Mucosa of rectum (tissue), 2 donors: Measurements from ENCODE around the gene CCL25.

Source experiments
- H3K27ac ChIP-seq, 2 donors: one replicate each; pipeline ENCODE4 v1.7.0; 2013; ENCODE audit warnings: inconsistent platforms in 2 of 2, low read depth in 2 of 2, low read length in 2 of 2
- H3K27me3 ChIP-seq, 2 donors: one replicate each; pipeline ENCODE4 v1.7.0; 2013; ENCODE audit warnings: low read length in 2 of 2; ENCODE audit not compliant: control insufficient read depth in 2 of 2, insufficient read depth in 2 of 2
- H3K36me3 ChIP-seq, 2 donors: one replicate each; pipeline ENCODE4 v1.7.0; 2013; ENCODE audit warnings: low read length in 2 of 2; ENCODE audit not compliant: control insufficient read depth in 2 of 2, insufficient read depth in 2 of 2
- H3K4me1 ChIP-seq, 2 donors: one replicate each; pipeline ENCODE4 v1.7.0; 2013; ENCODE audit warnings: low read length in 2 of 2, mild to moderate bottlenecking in 1 of 2; ENCODE audit not compliant: control insufficient read depth in 2 of 2, insufficient read depth in 2 of 2
- H3K4me3 ChIP-seq, 2 donors: one replicate each; pipeline ENCODE4 v1.7.0; 2013; ENCODE audit warnings: low read length in 2 of 2
- H3K9ac ChIP-seq, 2 donors: one replicate each; pipeline ENCODE4 v1.7.0; 2013; ENCODE audit warnings: low read length in 2 of 2, low read depth in 1 of 2, mild to moderate bottlenecking in 1 of 2
- H3K9me3 ChIP-seq, 2 donors: one replicate each; pipeline ENCODE4 v1.7.0; 2013; ENCODE audit warnings: low read length in 2 of 2; ENCODE audit not compliant: control insufficient read depth in 2 of 2
- donor health status: healthy.
- donor health status: Normal muscosa, but diverticular disease.

Gene CCL25

DNA sequence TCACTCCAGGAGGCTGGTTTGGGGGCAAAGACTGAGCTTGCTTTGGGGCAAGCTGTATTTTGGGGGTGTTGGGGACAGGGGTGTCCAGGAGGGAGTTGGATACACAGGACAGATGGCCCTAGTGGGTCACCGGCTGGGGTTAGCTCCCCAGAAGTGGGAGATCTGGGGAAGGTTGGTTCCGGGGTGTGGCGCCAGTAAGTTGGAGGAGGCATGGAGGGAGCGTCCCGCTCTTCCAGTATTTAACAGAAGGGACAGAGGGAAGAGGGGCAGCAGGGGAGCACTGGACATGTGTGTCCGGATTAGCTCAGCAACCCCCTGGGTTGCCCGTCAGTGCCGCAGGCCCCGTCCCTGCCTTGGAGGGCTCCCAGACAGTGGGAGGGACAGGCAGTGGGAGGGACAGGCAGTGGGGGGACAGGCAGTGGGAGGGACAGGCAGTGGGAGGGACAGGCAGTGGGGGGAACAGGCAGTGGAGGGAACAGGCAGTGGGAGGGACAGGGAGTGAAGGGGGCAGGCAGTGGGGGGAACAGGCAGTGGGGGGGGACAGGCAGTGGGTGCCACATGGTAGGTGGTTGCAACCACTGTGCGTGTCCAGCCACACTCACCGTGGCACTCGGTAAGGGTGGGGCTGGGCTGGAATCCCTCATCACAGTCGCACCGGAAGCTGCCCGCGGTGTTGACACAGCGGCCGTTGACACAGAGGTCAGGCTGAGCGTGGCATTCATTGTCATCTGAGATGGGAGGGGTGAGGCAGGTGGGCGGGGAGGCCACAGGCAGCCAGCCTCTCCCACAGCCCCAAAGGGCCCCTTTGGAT, 33.2 kb downstream of the CCL25 start:
- H3K9ac ChIP-seq = no peak overlapping the region
- no peaks in the 10 kb centered on the region for H3K9me3 ChIP-seq
- H3K4me1 ChIP-seq = no peaks in the 10 kb centered on the region
- no peak overlapping the region for H3K27ac ChIP-seq
- no peaks in the 10 kb centered on the region for H3K36me3 ChIP-seq
- peaks cover 0 to 4% of the 10 kb centered on the region in 2 donors for H3K27me3 ChIP-seq
- no peak overlapping the region for H3K4me3 ChIP-seq

DNA sequence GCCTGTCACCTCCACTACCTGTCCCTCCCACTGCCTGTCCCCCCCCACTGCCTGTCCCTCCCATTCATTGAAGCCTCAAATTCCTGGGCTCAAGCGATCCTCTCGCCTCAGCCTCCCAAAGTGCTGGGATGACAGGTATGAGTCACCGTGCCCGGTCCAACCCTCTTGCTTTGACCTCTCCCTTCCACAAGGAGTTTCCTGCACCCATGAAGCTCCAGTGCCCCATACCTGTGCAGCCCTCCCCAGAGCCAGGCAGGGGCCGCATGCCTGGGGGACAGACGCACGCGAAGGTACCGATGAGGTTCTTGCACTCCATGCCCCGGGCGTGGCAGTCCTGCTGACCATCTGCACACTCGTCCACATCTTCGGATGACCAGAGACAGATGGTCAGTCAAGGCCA, 34.3 kb downstream of the CCL25 start:
- H3K4me1 ChIP-seq = no peaks in the 10 kb centered on the region

DNA sequence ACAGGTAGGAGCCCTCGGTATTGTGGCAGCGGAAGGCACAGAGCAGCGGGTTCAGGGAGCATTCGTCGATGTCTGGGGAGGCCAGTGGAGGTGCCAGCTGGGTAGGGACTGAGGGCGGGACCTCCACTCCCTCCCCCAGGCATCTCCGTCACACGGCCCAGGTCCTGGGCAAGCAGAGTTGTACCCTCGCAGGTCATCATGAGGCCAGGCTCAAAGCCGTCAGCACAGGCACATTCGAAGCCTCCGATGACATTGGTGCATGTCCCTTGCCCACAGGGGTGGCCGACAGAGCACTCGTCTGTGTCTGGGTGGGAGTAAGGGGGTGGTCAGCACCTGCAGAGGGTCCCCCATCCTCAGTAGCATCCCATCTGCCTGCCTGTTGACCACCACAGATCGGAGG, 35.3 kb downstream of the CCL25 start:
- H3K4me3 ChIP-seq = no peak overlapping the region
- H3K36me3 ChIP-seq = no peaks in the 10 kb centered on the region
- H3K9me3 ChIP-seq = no peaks in the 10 kb centered on the region
- H3K9ac ChIP-seq = no peak overlapping the region
- no peaks in the 10 kb centered on the region for H3K4me1 ChIP-seq
- H3K27me3 ChIP-seq = peaks cover 0 to 4% of the 10 kb centered on the region in 2 donors
- H3K27ac ChIP-seq = no peak overlapping the region

More for the DNA sequence above, 34.3 kb downstream of the CCL25 start:
- Histone ChIP-seq H3K4me3 (no peak overlapping the region), H3K9me3 (no peaks in the 10 kb centered on the region), H3K36me3 (no peaks in the 10 kb centered on the region), H3K27me3 (peaks cover 0 to 4% of the 10 kb centered on the region in 2 donors), H3K27ac (no peak overlapping the region), H3K9ac (no peak overlapping the region)

DNA sequence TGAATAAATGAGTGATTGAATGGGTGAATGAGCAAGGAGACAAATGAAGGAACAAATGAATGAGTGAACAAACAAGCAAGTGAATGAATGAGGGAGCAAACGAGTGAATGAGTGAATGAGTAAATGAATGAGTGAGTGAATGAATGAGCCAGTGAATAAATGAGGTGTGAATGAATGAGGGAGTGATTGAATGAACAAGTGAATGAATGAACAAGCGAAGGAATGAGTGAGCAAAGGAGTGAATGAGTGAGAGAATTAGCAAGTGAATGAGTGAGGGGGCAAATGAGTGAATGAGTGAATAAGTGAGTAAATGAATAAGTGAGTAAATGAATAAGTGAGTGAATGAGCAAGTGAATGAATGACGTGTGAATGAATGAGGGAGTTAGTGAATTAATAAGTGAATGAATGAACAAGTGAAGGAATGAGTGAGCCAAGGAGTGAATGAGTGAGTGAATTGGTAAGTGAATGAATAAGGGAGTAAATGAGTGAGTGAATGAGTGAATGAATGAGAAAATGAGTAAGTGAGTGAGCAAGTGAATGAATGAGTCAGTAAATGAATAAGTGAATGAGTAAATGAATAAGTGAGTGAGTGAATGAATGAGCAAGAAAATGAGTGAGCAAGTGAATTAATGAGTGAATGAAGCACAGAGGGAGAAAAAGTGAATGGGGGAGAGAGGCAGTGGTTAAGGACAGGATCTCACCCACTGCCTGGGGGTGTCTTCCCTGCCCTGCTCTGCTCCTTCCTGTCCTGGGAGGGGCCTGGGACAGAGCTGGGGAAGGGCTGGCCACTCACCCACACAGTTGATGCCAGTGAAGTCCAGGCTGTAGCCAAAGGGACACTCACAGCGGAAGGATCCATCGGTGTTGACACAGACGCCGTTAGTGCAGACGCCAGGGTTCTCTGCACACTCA, 36.4 kb downstream of the CCL25 start:
- H3K4me1 ChIP-seq = no peaks in the 10 kb centered on the region
- peaks cover 0 to 3% of the 10 kb centered on the region in 2 donors for H3K27me3 ChIP-seq
- no peaks in the 10 kb centered on the region for H3K9me3 ChIP-seq

DNA sequence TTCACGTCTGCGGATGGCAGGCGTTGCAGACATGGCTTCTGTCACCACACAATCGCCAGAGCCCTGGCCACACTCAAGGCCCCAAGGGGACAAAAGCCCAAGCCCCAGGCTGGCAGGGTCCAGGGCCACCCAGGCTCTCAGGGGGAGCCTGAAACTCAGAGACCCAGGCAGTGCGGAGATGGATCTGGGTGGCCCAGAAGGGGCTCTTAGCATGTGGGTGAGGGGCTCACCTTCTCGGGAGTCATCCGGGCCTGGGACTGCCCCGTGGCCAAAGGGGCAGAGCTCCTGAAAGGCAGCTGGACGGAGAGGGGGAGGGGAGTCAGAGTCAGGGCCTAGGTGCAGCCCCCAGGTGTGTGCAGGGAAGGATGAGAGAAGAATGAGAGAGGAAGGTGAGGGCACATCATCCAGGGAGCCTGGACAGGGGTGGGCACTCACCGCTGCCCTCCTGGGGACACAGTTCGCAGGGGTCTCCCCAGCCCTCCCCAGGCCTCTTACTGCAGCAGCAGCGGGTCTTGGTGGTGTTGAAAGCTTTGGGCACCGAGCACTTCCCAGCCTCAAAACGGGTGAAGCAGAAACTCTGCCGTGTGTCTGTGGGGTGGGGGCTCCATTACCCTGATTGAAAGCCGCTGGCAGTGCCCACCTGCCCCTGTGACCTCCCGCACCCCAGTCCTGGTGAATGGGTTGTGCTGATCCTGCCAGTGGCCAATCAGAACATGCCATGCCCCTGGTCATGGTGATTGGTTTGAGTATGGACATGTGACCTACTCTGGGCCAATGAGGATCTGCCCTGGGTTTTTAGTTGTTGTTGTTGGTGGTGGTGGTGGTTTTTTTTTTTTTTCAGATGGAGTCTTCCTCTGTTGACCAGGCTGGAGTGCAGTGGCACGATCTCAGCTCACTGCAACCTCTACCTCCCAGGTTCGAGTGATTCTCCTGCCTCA, 37.4 kb downstream of the CCL25 start:
- H3K4me1 ChIP-seq = no peaks in the 10 kb centered on the region
- no peaks in the 10 kb centered on the region for H3K27me3 ChIP-seq
- no peaks in the 10 kb centered on the region for H3K36me3 ChIP-seq
- no peak overlapping the region for H3K27ac ChIP-seq
- no peak overlapping the region for H3K4me3 ChIP-seq
- peaks cover 0 to 2% of the 10 kb centered on the region in 2 donors for H3K9me3 ChIP-seq
- H3K9ac ChIP-seq = no peak overlapping the region

More for the DNA sequence above, 36.4 kb downstream of the CCL25 start:
- no peak overlapping the region for H3K27ac ChIP-seq
- no peaks in the 10 kb centered on the region for H3K36me3 ChIP-seq
- no peak overlapping the region for H3K9ac ChIP-seq
- H3K4me3 ChIP-seq = no peak overlapping the region

DNA sequence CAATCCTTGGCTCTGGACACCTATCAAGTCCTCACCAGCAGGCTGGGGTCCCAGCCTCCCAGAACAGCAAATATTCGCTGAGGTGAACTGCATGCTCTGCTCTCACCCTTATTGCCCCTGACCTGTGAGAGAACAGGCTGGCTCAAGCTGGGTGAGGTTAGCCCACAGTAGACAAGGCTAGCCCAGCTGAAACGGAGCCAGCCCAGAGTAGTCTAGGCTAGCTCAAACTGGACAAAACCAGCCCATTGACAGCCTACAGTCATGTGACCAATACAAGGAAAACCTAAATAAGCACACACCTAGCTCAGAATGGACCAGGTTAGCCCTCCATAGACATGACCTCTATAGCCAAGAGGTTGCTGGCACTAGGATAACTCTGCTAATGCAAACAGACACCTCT, 38.4 kb downstream of the CCL25 start:
- no peak overlapping the region for H3K9ac ChIP-seq
- H3K27me3 ChIP-seq = no peaks in the 10 kb centered on the region
- H3K4me1 ChIP-seq = no peaks in the 10 kb centered on the region
- H3K9me3 ChIP-seq = peaks cover 8 to 11% of the 10 kb centered on the region in 2 donors
- H3K4me3 ChIP-seq = no peak overlapping the region
- H3K36me3 ChIP-seq = no peaks in the 10 kb centered on the region
- H3K27ac ChIP-seq = no peak overlapping the region

DNA sequence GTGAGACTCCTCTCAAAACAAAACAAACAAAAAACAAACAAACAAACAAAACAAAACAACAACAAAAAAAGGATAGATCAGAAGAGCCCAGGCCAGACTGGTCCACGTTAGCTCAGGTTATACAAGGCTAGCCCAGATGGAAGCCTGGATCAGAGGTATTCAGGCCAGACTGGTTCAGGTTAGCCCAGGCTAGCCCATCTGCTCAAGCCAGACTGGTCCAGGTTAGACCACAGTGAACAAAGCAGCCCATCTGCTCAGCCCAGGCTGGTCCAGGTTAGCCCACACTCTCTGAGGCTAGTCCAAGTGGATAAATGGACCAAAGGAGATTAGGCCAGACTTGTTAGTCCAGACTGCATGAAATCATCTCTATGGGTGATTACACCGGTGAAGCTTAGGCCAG, 41.2 kb downstream of the CCL25 start:
- H3K9me3 ChIP-seq = peaks cover 12 to 18% of the 10 kb centered on the region in 2 donors
- no peaks in the 10 kb centered on the region for H3K36me3 ChIP-seq
- no peak overlapping the region for H3K9ac ChIP-seq

DNA sequence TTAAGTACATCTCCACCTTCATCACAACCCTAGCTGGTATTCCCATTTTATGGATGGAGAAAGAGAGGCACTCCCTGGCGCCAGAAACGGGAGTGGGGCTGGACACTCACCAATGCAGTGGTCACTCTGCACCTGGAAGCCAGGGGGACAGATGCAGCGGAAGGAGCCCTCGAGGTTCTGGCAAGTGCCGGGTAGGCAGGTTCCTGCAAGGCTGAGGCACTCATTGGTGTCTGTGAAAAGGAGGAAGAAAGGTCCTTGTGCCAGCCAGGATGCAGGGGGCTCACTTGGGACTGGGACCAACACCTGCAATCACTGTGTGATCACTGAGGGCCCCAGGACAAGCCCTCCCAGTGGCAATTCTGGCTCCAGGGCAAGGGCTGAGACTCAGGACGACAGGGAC, 41.8 kb downstream of the CCL25 start:
- H3K36me3 ChIP-seq = no peaks in the 10 kb centered on the region
- no peak overlapping the region for H3K4me3 ChIP-seq
- no peaks in the 10 kb centered on the region for H3K4me1 ChIP-seq
- H3K27ac ChIP-seq = no peak overlapping the region
- H3K27me3 ChIP-seq = no peaks in the 10 kb centered on the region
- H3K9me3 ChIP-seq = peaks cover 12 to 18% of the 10 kb centered on the region in 2 donors
- H3K9ac ChIP-seq = no peak overlapping the region

More for the DNA sequence above, 41.2 kb downstream of the CCL25 start:
- H3K27me3 ChIP-seq = no peaks in the 10 kb centered on the region
- H3K4me1 ChIP-seq = no peaks in the 10 kb centered on the region
- no peak overlapping the region for H3K27ac ChIP-seq
- H3K4me3 ChIP-seq = no peak overlapping the region

DNA sequence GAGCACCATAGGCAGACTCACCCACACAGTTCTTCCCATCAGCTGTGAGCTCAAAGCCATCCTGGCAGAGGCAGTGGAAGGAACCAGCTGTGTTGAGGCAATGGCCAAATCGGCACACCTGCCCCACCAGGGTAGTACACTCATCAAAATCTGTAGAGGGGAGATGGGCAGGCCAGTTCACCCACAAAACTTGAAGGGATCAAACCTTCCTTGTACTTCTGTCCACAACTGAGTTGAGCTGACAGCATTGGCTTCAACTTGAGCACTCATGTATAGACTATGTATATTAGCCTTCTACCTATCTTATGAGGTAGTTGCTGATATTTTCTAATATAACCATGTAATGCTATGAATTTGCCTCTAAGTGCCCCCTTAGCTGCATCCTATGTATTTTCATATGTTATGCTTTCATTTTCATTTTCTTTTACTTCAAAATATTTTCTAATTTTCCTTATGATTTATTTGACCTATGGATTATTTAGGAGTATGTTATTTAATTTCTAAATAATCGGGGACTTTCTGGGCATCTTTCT, 42.9 kb downstream of the CCL25 start:
- no peak overlapping the region for H3K9ac ChIP-seq
- no peaks in the 10 kb centered on the region for H3K27me3 ChIP-seq
- H3K36me3 ChIP-seq = no peaks in the 10 kb centered on the region
- no peaks in the 10 kb centered on the region for H3K4me1 ChIP-seq
- no peak overlapping the region for H3K4me3 ChIP-seq
- peaks cover 12 to 18% of the 10 kb centered on the region in 2 donors for H3K9me3 ChIP-seq
- H3K27ac ChIP-seq = no peak overlapping the region
